ENCODE results near the gene CDKN2B. TPM values are rescaled to one million over a fixed set of nuclear protein-coding genes. Genes with fewer than 3 reads are reported as not detected.

CDKN2B gene
- total and polyA plus RNA-seq, 2 donors (not counting 3 experiments of a cell fraction or from before 2014, with no cell fraction given) = 1.6 to 2.1 TPM

- intact Hi-C loops (cut with micrococcal nuclease) = loop anchor here (2.0 kb wide), 1 partner anchor 16 kb away; no protein-coding TSS in a partner anchor
- no peak overlapping the region for H3K27ac ChIP-seq (ENCODE audit: insufficient read depth, low read depth, low read length)
- dilution Hi-C loops (cut with MboI; ENCODE audit: extremely low pct_ligation_motif_present, low sequenced_read_pairs) = no loop called here
- no peaks in the 10 kb centered on the region for H3K79me2 ChIP-seq (ENCODE audit: control insufficient read depth, insufficient read depth, low read length)
- no peak overlapping the region for H3K4me3 ChIP-seq (replicated peaks in 1 of 3; ENCODE audit: insufficient read depth in 1 of 3, low read depth in 1 of 3, low read length in 3 of 3)
- POLR2A ChIA-PET = no interaction called here
- no peak overlapping the region for H3K4me2 ChIP-seq (ENCODE audit: insufficient read depth, low read length)
- no peaks in the 10 kb centered on the region for H3K9me3 ChIP-seq (replicated peaks; ENCODE audit: control insufficient read depth, insufficient read depth, low read length)
- CTCF ChIA-PET = interaction anchor here (0.8 to 5.2 kb wide), 4 partner anchors 9 to 173 kb away, joined by 3 to 28 read pairs (median 4); no protein-coding TSS in a partner anchor
- FAIRE-seq (no peak), DNase-seq (ENCODE audit: low read depth, low spot score) (no peak)
- H4K20me1 ChIP-seq (replicated peaks; ENCODE audit: control insufficient read depth, extremely low read depth, insufficient read depth, low read length) = no peaks in the 10 kb centered on the region
- H3K9me1 ChIP-seq (replicated peaks; ENCODE audit: control insufficient read depth, extremely low read depth, insufficient read depth, low read length) = no peaks in the 10 kb centered on the region
- peaks cover 32% of the 10 kb centered on the region for H3K4me1 ChIP-seq (ENCODE audit: control insufficient read depth, extremely low read depth, insufficient read depth, low read length)
- TF ChIP-seq MAX (IDR thresholded peaks at IDR 0.05; ENCODE audit: insufficient read depth, insufficient read length) (no peak), JUN (IDR thresholded peaks at IDR 0.05; ENCODE audit: borderline replicate concordance, insufficient read depth, insufficient read length, low read depth) (no peak), GATA2 (IDR thresholded peaks at IDR 0.05; ENCODE audit: insufficient read depth, insufficient read length, low read depth, low read length) (no peak), EZH2 (IDR thresholded peaks at IDR 0.05; ENCODE audit: borderline replicate concordance, low read depth, low read length, severe bottlenecking) (no peak), MYC (IDR thresholded peaks at IDR 0.05; ENCODE audit: low read depth, low read length) (no peak), POLR2A (IDR thresholded peaks at IDR 0.05; ENCODE audit: low read depth, low read length) (no peak)
- no peak overlapping the region for H2AFZ ChIP-seq (ENCODE audit: low read depth, low read length)
- H3K9ac ChIP-seq (replicated peaks; ENCODE audit: extremely low read depth, insufficient read depth, low read length) = no peak overlapping the region
- H3K27me3 ChIP-seq (ENCODE audit: control insufficient read depth in 2 of 2, insufficient read depth in 2 of 2, low read length in 2 of 2) = no peaks in the 10 kb centered on the region
- no TSS peak for BruUV-seq (replicated peaks)
- no peaks in the 10 kb centered on the region for H3K36me3 ChIP-seq (ENCODE audit: control insufficient read depth in 2 of 2, extremely low read depth in 1 of 2, insufficient read depth in 2 of 2, low read length in 2 of 2)
Measured at GRCh38 chr9:22055090-22055489, 46.0 kb upstream of the CDKN2B start.

GRCh38 chr9:22054529-22054928 is 45.4 kb upstream of the CDKN2B start:
- Histone ChIP-seq H3K79me2 (ENCODE audit: control insufficient read depth, insufficient read depth, low read length) (no peaks in the 10 kb centered on the region), H3K9ac (replicated peaks; ENCODE audit: extremely low read depth, insufficient read depth, low read length) (no peak overlapping the region), H4K20me1 (replicated peaks; ENCODE audit: control insufficient read depth, extremely low read depth, insufficient read depth, low read length) (no peaks in the 10 kb centered on the region), H3K9me1 (replicated peaks; ENCODE audit: control insufficient read depth, extremely low read depth, insufficient read depth, low read length) (no peaks in the 10 kb centered on the region), H3K4me2 (ENCODE audit: insufficient read depth, low read length) (no peak overlapping the region), H2AFZ (ENCODE audit: low read depth, low read length) (no peak overlapping the region), H3K27ac (ENCODE audit: insufficient read depth, low read depth, low read length) (no peak overlapping the region), H3K4me3 (replicated peaks in 1 of 3; ENCODE audit: insufficient read depth in 1 of 3, low read depth in 1 of 3, low read length in 3 of 3) (no peak overlapping the region), H3K27me3 (ENCODE audit: control insufficient read depth in 2 of 2, insufficient read depth in 2 of 2, low read length in 2 of 2) (no peaks in the 10 kb centered on the region), H3K36me3 (ENCODE audit: control insufficient read depth in 2 of 2, extremely low read depth in 1 of 2, insufficient read depth in 2 of 2, low read length in 2 of 2) (no peaks in the 10 kb centered on the region), H3K9me3 (replicated peaks; ENCODE audit: control insufficient read depth, insufficient read depth, low read length) (no peaks in the 10 kb centered on the region), H3K4me1 (ENCODE audit: control insufficient read depth, extremely low read depth, insufficient read depth, low read length) (peaks cover 32% of the 10 kb centered on the region)
- intact Hi-C loops (cut with micrococcal nuclease) (loop anchor here (2.0 to 5.0 kb wide), 3 partner anchors 16 to 158 kb away; no protein-coding TSS in a partner anchor), dilution Hi-C loops (cut with MboI; ENCODE audit: extremely low pct_ligation_motif_present, low sequenced_read_pairs) (no loop called here)
- BruUV-seq (replicated peaks) = no TSS peak
- DNase-seq (ENCODE audit: low read depth, low spot score) (no peak), FAIRE-seq (no peak)
- ChIA-PET CTCF (interaction anchor here (0.8 to 5.2 kb wide), 5 partner anchors 8 to 174 kb away, joined by 3 to 28 read pairs (median 3); no protein-coding TSS in a partner anchor), POLR2A (no interaction called here)
- TF ChIP-seq POLR2AphosphoS5 (IDR thresholded peaks at IDR 0.05; ENCODE audit: insufficient read depth, low read depth, low read length) (no peak), GATA2 (IDR thresholded peaks at IDR 0.05; ENCODE audit: insufficient read depth, insufficient read length, low read depth, low read length) (no peak), POLR2A (IDR thresholded peaks at IDR 0.05; ENCODE audit: low read depth, low read length) (no peak), MYC (IDR thresholded peaks at IDR 0.05; ENCODE audit: low read depth, low read length) (no peak)

Data from endothelial cell of umbilical vein (primary cell).